ENCODE measurements around the gene CLIP2.
A peak's percentile ranks its signal among the peaks of the same experiment; 100 is the strongest.

DNA sequence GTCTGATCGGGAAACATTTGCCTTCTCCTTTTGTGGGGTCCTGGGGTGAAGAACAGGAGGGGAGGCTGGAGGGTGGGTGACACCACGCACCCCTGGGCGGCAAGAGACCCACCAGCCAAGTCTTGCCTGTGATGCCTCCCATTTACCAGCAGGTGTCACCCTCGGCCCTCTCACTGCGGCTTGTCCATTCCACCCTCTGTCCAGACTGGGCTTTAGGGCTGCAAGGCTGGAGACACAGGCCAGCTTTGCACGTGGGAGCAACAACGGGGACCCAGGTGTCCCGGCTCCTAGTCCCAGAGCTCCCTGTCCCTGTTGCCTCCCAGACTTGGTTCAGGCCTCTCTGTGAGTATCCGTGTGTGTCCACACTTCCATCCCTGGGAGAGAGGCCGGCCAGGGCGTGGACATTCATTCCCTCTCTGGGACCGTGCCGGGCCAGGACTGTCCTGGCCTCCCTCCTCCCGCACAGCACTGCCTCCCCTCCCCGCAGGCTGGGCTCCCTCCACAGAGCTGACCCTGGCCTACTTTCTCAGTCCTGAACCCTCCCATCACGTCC is 128.3 kb downstream of the CLIP2 start:
- TF ChIP-seq EZH2 (IDR thresholded peaks at IDR 0.05; ENCODE audit: low read length, unreplicated experiment) (no peak), EZH2phosphoT487 (IDR thresholded peaks at IDR 0.05; ENCODE audit: borderline replicate concordance, low read length) (no peak)
- TF ChIP-seq, protein P1, sequence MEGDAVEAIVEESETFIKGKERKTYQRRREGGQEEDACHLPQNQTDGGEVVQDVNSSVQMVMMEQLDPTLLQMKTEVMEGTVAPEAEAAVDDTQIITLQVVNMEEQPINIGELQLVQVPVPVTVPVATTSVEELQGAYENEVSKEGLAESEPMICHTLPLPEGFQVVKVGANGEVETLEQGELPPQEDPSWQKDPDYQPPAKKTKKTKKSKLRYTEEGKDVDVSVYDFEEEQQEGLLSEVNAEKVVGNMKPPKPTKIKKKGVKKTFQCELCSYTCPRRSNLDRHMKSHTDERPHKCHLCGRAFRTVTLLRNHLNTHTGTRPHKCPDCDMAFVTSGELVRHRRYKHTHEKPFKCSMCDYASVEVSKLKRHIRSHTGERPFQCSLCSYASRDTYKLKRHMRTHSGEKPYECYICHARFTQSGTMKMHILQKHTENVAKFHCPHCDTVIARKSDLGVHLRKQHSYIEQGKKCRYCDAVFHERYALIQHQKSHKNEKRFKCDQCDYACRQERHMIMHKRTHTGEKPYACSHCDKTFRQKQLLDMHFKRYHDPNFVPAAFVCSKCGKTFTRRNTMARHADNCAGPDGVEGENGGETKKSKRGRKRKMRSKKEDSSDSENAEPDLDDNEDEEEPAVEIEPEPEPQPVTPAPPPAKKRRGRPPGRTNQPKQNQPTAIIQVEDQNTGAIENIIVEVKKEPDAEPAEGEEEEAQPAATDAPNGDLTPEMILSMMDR (conservative IDR thresholded peaks at IDR 0.05; ENCODE audit: low read depth, low read length), result peak; percentile 91

All from PC-3 (cell line).